Measurements from ENCODE around the gene SNTB2. TPM values are rescaled to one million over a fixed set of nuclear protein-coding genes. Genes with fewer than 3 reads are reported as not detected.

The SNTB2 gene
- total and polyA plus RNA-seq, 2 of the 13 experiments (the other 11 are each of a cell fraction or from before 2014, with no cell fraction given) = 11.5 to 19.2 TPM

- peak; percentile 44; the same call in 1 of the 2 replicates for TF ChIP-seq ZNF800 (CRISPR knock-in tag; IDR thresholded peaks at IDR 0.05)
- no peak for TF ChIP-seq RBAK (CRISPR knock-in tag; IDR thresholded peaks at IDR 0.05)
- 0 out of 2 replicates have a peak, but pooled peaks have one; percentile 56 for TF ChIP-seq MIER2 (CRISPR knock-in tag; IDR thresholded peaks at IDR 0.05)
- no peak for TF ChIP-seq SUZ12 (IDR thresholded peaks at IDR 0.05; ENCODE audit: low read depth, low read length)
- no peak for TF ChIP-seq E2F5 (CRISPR knock-in tag; conservative IDR thresholded peaks at IDR 0.05)
- no peak for TF ChIP-seq CTCF (CRISPR knock-in tag; IDR thresholded peaks at IDR 0.05)
- no peak for TF ChIP-seq ZNF383 (CRISPR knock-in tag; IDR thresholded peaks at IDR 0.05; ENCODE audit: borderline replicate concordance)
- no peak for TF ChIP-seq POLR2AphosphoS2 (IDR thresholded peaks at IDR 0.05; ENCODE audit: low read depth, low read length)
- TF ChIP-seq SALL1 (CRISPR knock-in tag; IDR thresholded peaks at IDR 0.05) = peak; percentile 88
- 0 out of 2 replicates have a peak, but pooled peaks have one; percentile 34 for TF ChIP-seq PHF8 (CRISPR knock-in tag; IDR thresholded peaks at IDR 0.05)
- peak; percentile 55; the same call in 1 of the 2 replicates for TF ChIP-seq DPF2 (CRISPR knock-in tag; IDR thresholded peaks at IDR 0.05; ENCODE audit: borderline replicate concordance, low read depth)
- 0 out of 2 replicates have a peak, but pooled peaks have one; percentile 83 for TF ChIP-seq ZMAT3 (CRISPR knock-in tag; conservative IDR thresholded peaks at IDR 0.05)
- TF ChIP-seq NFRKB (IDR thresholded peaks at IDR 0.05) = no peak
- TF ChIP-seq KMT2B (CRISPR knock-in tag; IDR thresholded peaks at IDR 0.05) = no peak; the same call in 1 of the 2 replicates
- TF ChIP-seq SIX1 (CRISPR knock-in tag; IDR thresholded peaks at IDR 0.05; ENCODE audit: borderline replicate concordance) = no peak; the same call in 1 of the 2 replicates
- TF ChIP-seq ZNF530 (CRISPR knock-in tag; IDR thresholded peaks at IDR 0.05; ENCODE audit: low read depth) = no peak
- TF ChIP-seq ZBTB34 (CRISPR knock-in tag; IDR thresholded peaks at IDR 0.05) = no peak
- no peak for TF ChIP-seq RARG (CRISPR knock-in tag; IDR thresholded peaks at IDR 0.05; ENCODE audit: low read depth)
- no peak for TF ChIP-seq ZNF768 (CRISPR knock-in tag; IDR thresholded peaks at IDR 0.05)
- TF ChIP-seq ZNF776 (CRISPR knock-in tag; IDR thresholded peaks at IDR 0.05) = no peak
- TF ChIP-seq IKZF5 (CRISPR knock-in tag; IDR thresholded peaks at IDR 0.05) = peak; percentile 96
- 0 out of 2 replicates have a peak, but pooled peaks have one; percentile 15 for TF ChIP-seq RAD21 (CRISPR knock-in tag; IDR thresholded peaks at IDR 0.05)
- TF ChIP-seq HMG20B (CRISPR knock-in tag; conservative IDR thresholded peaks at IDR 0.05) = no peak
- TF ChIP-seq PAF1 (CRISPR knock-in tag; IDR thresholded peaks at IDR 0.05) = no peak
These were observed 139.4 kb downstream of the SNTB2 start (continued) for GRCh38 chr16:69326172-69326873.
